ENCODE data around the gene TTC28.

GRCh38 chr22:27949421-27949820, 730.2 kb downstream of the TTC28 start:
- TF ChIP-seq EP300 (IDR thresholded peaks at IDR 0.05) (no peak), POLR2AphosphoS5 (IDR thresholded peaks at IDR 0.05) (no peak), CTCF (IDR thresholded peaks at IDR 0.05) (no peak), POLR2A (IDR thresholded peaks at IDR 0.05) (no peak)

Data from gastroesophageal sphincter (tissue), 3 donors.